Vagina (tissue), 2 donors: ENCODE results near the gene BCDIN3D. TPM values are rescaled to one million over a fixed set of nuclear protein-coding genes. Genes with fewer than 3 reads are reported as not detected.

ENCODE experiments used
- DNase-seq, 2 donors: peaks; one replicate each; pipeline ENCODE4 v3.0.0-alpha.2; 2017; ENCODE audit errors: extremely low spot score in 2 of 2
- H3K27ac ChIP-seq: fragments of 200-600 bp; sonication (generic); one replicate; pipeline ENCODE4 v1.5.1; 2019
- H3K27me3 ChIP-seq: fragments of 200-600 bp; sonication (generic); one replicate; pipeline ENCODE4 v1.5.1; 2019
- H3K36me3 ChIP-seq, 2 donors: fragments of 200-600 bp; sonication (generic); one replicate each; pipeline ENCODE4 v1.5.1; 2017 to 2019
- H3K4me1 ChIP-seq: fragments of 200-600 bp; sonication (generic); one replicate; pipeline ENCODE4 v1.5.1; 2019
- H3K4me3 ChIP-seq, 2 donors: fragments of 200-600 bp; sonication (generic); 1 replicate in 1 of 2; 2 replicates in 1 of 2; pipeline ENCODE4 v1.5.1; 2016 to 2019
- H3K9me3 ChIP-seq: fragments of 200-600 bp; sonication (generic); one replicate; pipeline ENCODE4 v1.5.1; 2019
- CTCF ChIP-seq, 3 experiments: fragments of 450-650 bp in 2 of 3; fragments of 200-600 bp in 1 of 3; sonication (generic) in 1 of 3; IDR thresholded peaks; one replicate each; pipeline ENCODE4 v1.5.1; 2017 to 2019; ENCODE audit warnings: antibody characterized with exemption in 3 of 3, mild to moderate bottlenecking in 2 of 3, moderate library complexity in 2 of 3
- POLR2A ChIP-seq, 2 donors: fragments of 450-650 bp; IDR thresholded peaks; one replicate each; pipeline ENCODE4 v1.6.1; 2017; ENCODE audit warnings: antibody characterized with exemption in 2 of 2, mild to moderate bottlenecking in 2 of 2, moderate library complexity in 2 of 2
- POLR2AphosphoS5 ChIP-seq, 2 donors: sonication (generic); formaldehyde crosslinking; IDR thresholded peaks; one replicate each; pipeline ENCODE4 v1.9.0; 2017; ENCODE audit warnings: antibody characterized with exemption in 2 of 2, mild to moderate bottlenecking in 2 of 2, low read depth in 1 of 2; ENCODE audit not compliant: insufficient read depth in 1 of 2
- intact Hi-C: fragments of 100-400 bp; cut with DNase I; formaldehyde crosslinking; loops from one replicate; pipeline ENCODE4 v1.15.1; 2023
- total RNA-seq: library from RNA; depleted of rRNA; stranded (reverse); fragments of >200 nt; gene quantifications from one replicate; pipeline ENCODE4 v1.2.3, GENCODE V29; 2016

Gene BCDIN3D
- total RNA-seq, 1 donor from 2014 or later = 2.7 TPM

DNA sequence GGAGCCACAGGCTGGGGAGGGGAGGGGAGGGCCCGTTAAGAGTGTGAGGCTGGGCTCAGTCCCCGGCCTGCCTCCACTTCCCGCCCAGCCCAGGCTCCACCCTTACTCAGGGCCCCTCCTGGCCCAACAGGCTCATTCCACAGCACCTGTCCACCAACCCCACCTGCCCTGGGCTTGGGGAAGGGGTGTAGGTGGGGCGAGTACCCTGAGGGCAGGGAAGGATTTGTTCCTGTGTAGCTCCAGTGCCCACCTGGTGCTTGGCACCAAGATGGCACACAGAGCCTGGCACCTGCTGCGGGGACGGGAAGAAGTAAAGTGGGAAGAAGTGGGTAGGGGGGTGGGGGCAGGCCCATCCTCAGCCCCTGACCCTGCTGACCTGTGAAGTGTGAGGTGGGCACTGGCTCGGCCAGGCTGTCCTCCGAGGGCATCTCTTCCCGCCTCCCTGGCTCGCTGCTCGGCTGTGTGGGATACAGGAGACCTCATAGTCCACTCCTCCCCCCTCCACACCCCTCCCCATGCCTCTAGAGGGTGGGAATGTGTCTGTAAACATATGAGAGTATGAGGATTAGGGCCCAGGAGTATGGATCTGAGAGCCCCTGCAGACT, 49.8 kb downstream of the BCDIN3D start:
- Histone ChIP-seq H3K4me1 (no peaks in the 10 kb centered on the region), H3K9me3 (no peaks in the 10 kb centered on the region), H3K4me3 (no peak overlapping the region), H3K36me3 (peaks cover 3 to 24% of the 10 kb centered on the region in 2 donors), H3K27ac (no peak overlapping the region), H3K27me3 (no peaks in the 10 kb centered on the region)
- TF ChIP-seq CTCF (IDR thresholded peaks at IDR 0.05) (no peak), POLR2AphosphoS5 (IDR thresholded peaks at IDR 0.05; ENCODE audit: insufficient read depth in 1 of 2, low read depth in 1 of 2) (no peak), POLR2A (IDR thresholded peaks at IDR 0.05) (no peak)
- DNase-seq = no peak
- intact Hi-C loops = no loop called here

- peaks cover 0 to 17% of the 10 kb centered on the region in 2 donors for H3K36me3 ChIP-seq
- no peak for TF ChIP-seq POLR2A (IDR thresholded peaks at IDR 0.05)
- no peak for TF ChIP-seq POLR2AphosphoS5 (IDR thresholded peaks at IDR 0.05; ENCODE audit: insufficient read depth in 1 of 2, low read depth in 1 of 2)
- TF ChIP-seq CTCF (IDR thresholded peaks at IDR 0.05) = no peak
- intact Hi-C loops = no loop called here
Observed at GRCh38 chr12:49792181-49792970, 50.5 kb downstream of the BCDIN3D start.

GRCh38 chr12:49791700-49792099, 51.2 kb downstream of the BCDIN3D start:
- intact Hi-C loops = no loop called here
- DNase-seq = no peak
- H3K9me3 ChIP-seq = no peaks in the 10 kb centered on the region
- H3K4me3 ChIP-seq = no peak overlapping the region
- no peaks in the 10 kb centered on the region for H3K4me1 ChIP-seq
- TF ChIP-seq POLR2AphosphoS5 (IDR thresholded peaks at IDR 0.05; ENCODE audit: insufficient read depth in 1 of 2, low read depth in 1 of 2) (no peak), CTCF (IDR thresholded peaks at IDR 0.05) (no peak), POLR2A (IDR thresholded peaks at IDR 0.05) (no peak)
- no peak overlapping the region for H3K27ac ChIP-seq
- H3K27me3 ChIP-seq = no peaks in the 10 kb centered on the region
- H3K36me3 ChIP-seq = peaks cover 0 to 10% of the 10 kb centered on the region in 2 donors

More at GRCh38 chr12:49792181-49792970, 50.5 kb downstream of the BCDIN3D start:
- H3K9me3 ChIP-seq = no peaks in the 10 kb centered on the region
- no peaks in the 10 kb centered on the region for H3K27me3 ChIP-seq
- no peak overlapping the region for H3K4me3 ChIP-seq
- H3K4me1 ChIP-seq = no peaks in the 10 kb centered on the region
- H3K27ac ChIP-seq = no peak overlapping the region
- DNase-seq = no peak

GRCh38 chr12:49790741-49791555, 52.0 kb downstream of the BCDIN3D start:
- TF ChIP-seq POLR2AphosphoS5 (IDR thresholded peaks at IDR 0.05; ENCODE audit: insufficient read depth in 1 of 2, low read depth in 1 of 2) (no peak), POLR2A (IDR thresholded peaks at IDR 0.05) (no peak), CTCF (IDR thresholded peaks at IDR 0.05) (no peak)
- H3K36me3 ChIP-seq = peaks cover 0 to 5% of the 10 kb centered on the region in 2 donors
- no peak overlapping the region for H3K4me3 ChIP-seq
- no peaks in the 10 kb centered on the region for H3K27me3 ChIP-seq
- H3K27ac ChIP-seq = no peak overlapping the region
- intact Hi-C loops = no loop called here
- H3K9me3 ChIP-seq = no peaks in the 10 kb centered on the region
- no peaks in the 10 kb centered on the region for H3K4me1 ChIP-seq
- DNase-seq = no peak
